Measurements from ENCODE around the gene MRPL33. TPM values are rescaled to one million over a fixed set of nuclear protein-coding genes. Genes with fewer than 3 reads are reported as not detected.

MRPL33 gene
- total RNA-seq, 1 experiment from 2014 or later: 66.8 TPM

GRCh38 chr2:27823569-27823968, 52.0 kb downstream of the MRPL33 start:
- Mint-ChIP-seq H3K36me3 (ENCODE audit: insufficient read depth in 1 of 3, low read depth in 3 of 3) (peaks cover 0 to 11% (median 3%) of the 10 kb centered on the region in 3 experiments; a peak in 3 of 7 replicates), H3K9me3 (peaks cover 10 to 16% of the 10 kb centered on the region in 2 experiments), H3K27me3 (ENCODE audit: low read depth) (no peaks in the 10 kb centered on the region; the same call in 1 of the 2 replicates), H3K4me3 (no peak overlapping the region), H3K27ac (no peak overlapping the region), H3K4me1 (no peaks in the 10 kb centered on the region; a peak in 1 of 4 replicates)
- Histone ChIP-seq H2BK5ac (ENCODE audit: insufficient read length, low read length) (no peak overlapping the region), H2BK20ac (ENCODE audit: low read depth, low read length, poor library complexity, severe bottlenecking) (no peak overlapping the region), H3K4me2 (ENCODE audit: insufficient read depth, insufficient read length, low read length) (no peak overlapping the region), H4K5ac (ENCODE audit: insufficient read length, low read depth, low read length) (no peak overlapping the region), H3K23me2 (ENCODE audit: insufficient read length, low read depth, low read length, poor library complexity, severe bottlenecking) (no peaks in the 10 kb centered on the region), H3K4me1 (ENCODE audit: insufficient read depth, low read length) (no peaks in the 10 kb centered on the region), H3K79me2 (ENCODE audit: insufficient read depth, low read length) (no peaks in the 10 kb centered on the region), H3K56ac (ENCODE audit: insufficient read length, low read depth, low read length) (no peak overlapping the region), H3K9me3 (ENCODE audit: control insufficient read depth, low read depth, low read length) (no peaks in the 10 kb centered on the region), H4K20me1 (ENCODE audit: control insufficient read depth, insufficient read depth, insufficient read length) (no peaks in the 10 kb centered on the region), H2AK5ac (ENCODE audit: insufficient read length, low read length) (no peak overlapping the region), H3K4ac (ENCODE audit: low read depth, low read length) (no peak overlapping the region), H3K14ac (ENCODE audit: insufficient read depth, low read length) (no peak overlapping the region), H2AFZ (ENCODE audit: low read length) (no peak overlapping the region), H3K9ac (ENCODE audit: extremely low read depth, insufficient read length, low read length) (no peak overlapping the region), H2BK120ac (ENCODE audit: low read depth, low read length, poor library complexity, severe bottlenecking) (no peak overlapping the region), H2BK12ac (ENCODE audit: insufficient read length, low read depth, low read length) (no peak overlapping the region), H3K27ac (ENCODE audit: insufficient read length, low read depth, low read length) (no peak overlapping the region), H3K79me1 (ENCODE audit: insufficient read depth, low read depth, low read length, poor library complexity, severe bottlenecking) (no peaks in the 10 kb centered on the region), H4K91ac (ENCODE audit: insufficient read length, low read depth, low read length) (no peak overlapping the region), H3T11ph (ENCODE audit: low read length) (no peak overlapping the region), H3K23ac (ENCODE audit: insufficient read length, low read depth, low read length) (no peak overlapping the region), H2BK15ac (ENCODE audit: low read depth, low read length) (no peak overlapping the region), H3K27me3 (ENCODE audit: insufficient read depth, low read length) (no peaks in the 10 kb centered on the region), H3K18ac (ENCODE audit: insufficient read length, low read depth, low read length) (no peak overlapping the region), H4K8ac (replicated peaks; ENCODE audit: insufficient read length, low read depth, low read length) (no peak overlapping the region)
- no peak for DNase-seq
- no CpG with 5 or more reads among the region's 5 CpGs for WGBS (ENCODE audit: extremely low coverage, insufficient read length, low lambda C conversion rate)
- no peak; the same call in 2 of the 3 replicates for TF ChIP-seq CTCF (conservative IDR thresholded peaks at IDR 0.05)

All from H9 (cell line).